ENCODE results near the gene OR5C1.
A peak's percentile ranks its signal among the peaks of the same experiment; 100 is the strongest.

Gene OR5C1

GRCh38 chr9:122788831-122789230 is at the start of gene OR5C1:
OR5C1 (plus strand) TSS chr9:122788933; CDS start chr9:122788933, 0 bp downstream.
- no peak for DNase-seq

GRCh38 chr9:122742003-122742402 is 46.7 kb upstream of the OR5C1 start, which contains the start of gene OR1L6:
OR1L6 (plus strand) TSS chr9:122742303; CDS start chr9:122749848, 7,545 bp downstream.
- DNase-seq = no peak

- no peak for DNase-seq
These were observed 33.9 kb upstream of the OR5C1 start for GRCh38 chr9:122754825-122755224.

- no peak for DNase-seq
These were observed 20.9 kb upstream of the OR5C1 start for GRCh38 chr9:122767817-122768216.

- DNase-seq = no peak
These were observed 11.7 kb upstream of the OR5C1 start for GRCh38 chr9:122777052-122777451.

GRCh38 chr9:122777935-122778627 is 10.7 kb upstream of the OR5C1 start:
- no peak for DNase-seq

- no peak for DNase-seq
These were observed 9.6 kb upstream of the OR5C1 start for GRCh38 chr9:122779181-122779580.

GRCh38 chr9:122780026-122780425 is 8.7 kb upstream of the OR5C1 start:
- no peak for DNase-seq

- no peak for DNase-seq
These were observed 7.1 kb upstream of the OR5C1 start for GRCh38 chr9:122781671-122782070.

- no peak for DNase-seq
These were observed 3.5 kb upstream of the OR5C1 start for GRCh38 chr9:122785269-122785668.

GRCh38 chr9:122786338-122786737 is 2.4 kb upstream of the OR5C1 start:
- DNase-seq = no peak

GRCh38 chr9:122789256-122790046 is 718 bp downstream of the OR5C1 start:
- no peak for DNase-seq

GRCh38 chr9:122791872-122792669 is 3.3 kb downstream of the OR5C1 start:
- DNase-seq = no peak

GRCh38 chr9:122797316-122798063 is 8.8 kb downstream of the OR5C1 start:
- no peak for DNase-seq

GRCh38 chr9:122800066-122801060 is 11.6 kb downstream of the OR5C1 start, which contains the start of gene OR1K1:
OR1K1 (plus strand) TSS chr9:122800123; CDS start chr9:122800123, 0 bp downstream.
- no peak for DNase-seq

- DNase-seq = no peak
These were observed 17.9 kb downstream of the OR5C1 start for GRCh38 chr9:122806661-122807060.

GRCh38 chr9:122807271-122807900 is 18.7 kb downstream of the OR5C1 start:
- no peak for DNase-seq

- no peak for DNase-seq
These were observed 19.4 kb downstream of the OR5C1 start for GRCh38 chr9:122808141-122808540.

- DNase-seq = peak; percentile 40
These were observed 20.5 kb downstream of the OR5C1 start for GRCh38 chr9:122809261-122809660.

- peak; percentile 67 for DNase-seq
These were observed 21.7 kb downstream of the OR5C1 start for GRCh38 chr9:122810306-122810946.
